Endothelial cell of umbilical vein (primary cell): ENCODE results near the gene NFIA. TPM values are rescaled to one million over a fixed set of nuclear protein-coding genes. Genes with fewer than 3 reads are reported as not detected.

Experiments
- BruUV-seq: library from RNA; stranded (reverse); fragments of 400-500 nt; replicated peaks from 2 replicates; lab custom pipeline; 2021; lab: Mats Ljungman, UMichigan
- CTCF ChIA-PET: fragments of 300-600, 350-600 bp; sonication (Branson Sonifier 250); formaldehyde crosslinking; loops from one replicate; lab custom pipeline; 2021; ENCODE audit warnings: antibody characterized with exemption, inconsistent platforms; lab: Charles Lee
- POLR2A ChIA-PET: fragments of 300-600, 350-600 bp; sonication (Branson Sonifier 250); formaldehyde crosslinking; loops from one replicate; lab custom pipeline; 2021; ENCODE audit warnings: antibody characterized with exemption, inconsistent platforms; lab: Charles Lee
- DNase-seq: peaks from one replicate; pipeline ENCODE4 v3.0.0-alpha.2; 2011; ENCODE audit warnings: low read depth, low spot score
- FAIRE-seq: peaks from 2 replicates; lab custom pipeline; 2011; peaks lifted over from hg19 to GRCh38; lab: Jason Lieb, UNC
- H2AFZ ChIP-seq: 2 replicates; pipeline ENCODE4 v1.6.0; 2012; ENCODE audit warnings: low read depth, low read length, control low read depth, inconsistent platforms
- H3K27ac ChIP-seq: 2 replicates; pipeline ENCODE4 v1.5.1; 2011; ENCODE audit warnings: low read depth, mild to moderate bottlenecking, control low read depth, low read length, moderate library complexity; ENCODE audit not compliant: insufficient read depth
- H3K27me3 ChIP-seq, 2 experiments: 2 replicates each; pipeline versions ENCODE4 v1.6.0 to v1.6.1; 2011; ENCODE audit warnings: low read length in 2 of 2, mixed read lengths in 1 of 2; ENCODE audit not compliant: control insufficient read depth in 2 of 2, insufficient read depth in 2 of 2
- H3K36me3 ChIP-seq, 2 experiments: 2 replicates in 1 of 2; 3 replicates in 1 of 2; pipeline ENCODE4 v1.5.1; 2011; ENCODE audit warnings: low read length in 2 of 2, mild to moderate bottlenecking in 1 of 2, moderate library complexity in 1 of 2; ENCODE audit not compliant: control insufficient read depth in 2 of 2, insufficient read depth in 2 of 2; ENCODE audit errors: extremely low read depth in 1 of 2
- H3K4me1 ChIP-seq: 3 replicates; pipeline ENCODE4 v1.5.1; 2011; ENCODE audit warnings: mild to moderate bottlenecking, low read length; ENCODE audit not compliant: control insufficient read depth, insufficient read depth; ENCODE audit errors: extremely low read depth
- H3K4me2 ChIP-seq: 2 replicates; pipeline ENCODE4 v1.6.1; 2011; ENCODE audit warnings: low read length, control low read depth, mixed read lengths; ENCODE audit not compliant: insufficient read depth
- H3K4me3 ChIP-seq, 3 experiments: fragments of 200-600 bp in 1 of 3; sonication (generic), shearing (Covaris generic) in 1 of 3; replicated peaks in 1 of 3; 2 replicates each; pipeline ENCODE4 v1.5.1; 2011 to 2016; ENCODE audit warnings: control low read depth in 3 of 3, low read length in 3 of 3, mild to moderate bottlenecking in 2 of 3, inconsistent platforms in 1 of 3, low read depth in 1 of 3, moderate library complexity in 1 of 3; ENCODE audit not compliant: insufficient read depth in 1 of 3
- H3K79me2 ChIP-seq: 2 replicates; pipeline ENCODE4 v1.6.0; 2012; ENCODE audit warnings: low read length, inconsistent platforms; ENCODE audit not compliant: control insufficient read depth, insufficient read depth
- H3K9ac ChIP-seq: replicated peaks from 2 replicates; pipeline ENCODE3; 2011; ENCODE audit warnings: low read length, control low read depth; ENCODE audit not compliant: insufficient read depth; ENCODE audit errors: extremely low read depth
- H3K9me1 ChIP-seq: replicated peaks from 3 replicates; pipeline ENCODE4 v1.6.0; 2011; ENCODE audit warnings: mild to moderate bottlenecking, low read length; ENCODE audit not compliant: control insufficient read depth, insufficient read depth; ENCODE audit errors: extremely low read depth
- H3K9me3 ChIP-seq: replicated peaks from 2 replicates; pipeline ENCODE4 v1.5.1; 2012; ENCODE audit warnings: low read length, inconsistent platforms; ENCODE audit not compliant: control insufficient read depth, insufficient read depth
- H4K20me1 ChIP-seq: replicated peaks from 2 replicates; pipeline ENCODE3; 2011; ENCODE audit warnings: mild to moderate bottlenecking, low read length; ENCODE audit not compliant: control insufficient read depth, insufficient read depth; ENCODE audit errors: extremely low read depth
- EZH2 ChIP-seq: IDR thresholded peaks from 2 replicates; pipeline ENCODE4 v1.6.1; 2012; ENCODE audit warnings: borderline replicate concordance, low read depth, mild to moderate bottlenecking, moderate library complexity, low read length, inconsistent platforms; ENCODE audit not compliant: severe bottlenecking
- FOS ChIP-seq: IDR thresholded peaks from 2 replicates; pipeline ENCODE4 v1.6.1; 2011; ENCODE audit warnings: mild to moderate bottlenecking, low read length, moderate library complexity, borderline replicate concordance; ENCODE audit not compliant: insufficient read depth
- GATA2 ChIP-seq: IDR thresholded peaks from 2 replicates; pipeline ENCODE4 v1.7.0; 2011; ENCODE audit warnings: low read depth, mild to moderate bottlenecking, moderate library complexity, mixed read lengths, low read length; ENCODE audit not compliant: insufficient read length, insufficient read depth
- JUN ChIP-seq: IDR thresholded peaks from 2 replicates; pipeline ENCODE4 v1.6.1; 2011; ENCODE audit warnings: borderline replicate concordance, low read depth; ENCODE audit not compliant: insufficient read length, insufficient read depth
- MYC ChIP-seq: IDR thresholded peaks from one replicate; pipeline ENCODE4 v1.6.1; 2011; ENCODE audit warnings: mild to moderate bottlenecking, low read depth, low read length
- POLR2A ChIP-seq: IDR thresholded peaks from 2 replicates; pipeline ENCODE4 v1.6.1; 2012; ENCODE audit warnings: low read depth, mild to moderate bottlenecking, control low read depth, low read length
- POLR2AphosphoS5 ChIP-seq: IDR thresholded peaks from 2 replicates; pipeline ENCODE4 v1.6.1; 2012; ENCODE audit warnings: low read depth, mild to moderate bottlenecking, control low read depth, low read length, moderate library complexity; ENCODE audit not compliant: insufficient read depth
- dilution Hi-C: fragments of 300-500 bp; cut with MboI; formaldehyde crosslinking; loops from one replicate; pipeline ENCODE4 v1.15.0; 2019; ENCODE audit warnings: low sequenced_read_pairs; ENCODE audit not compliant: extremely low pct_ligation_motif_present
- intact Hi-C: fragments of 100-400 bp; cut with micrococcal nuclease; formaldehyde crosslinking; loops from one replicate; pipeline ENCODE4 v1.10.0; 2022
- polyA plus RNA-seq, 4 experiments: library from polyadenylated mRNA; depleted of rRNA in 3 of 4; stranded (reverse) in 3 of 4; unstranded in 1 of 4; fragments of >200 nt; gene quantifications; 2 replicates each; pipeline versions ENCODE4 v1.2.1 to v1.2.3, GENCODE V29; 2011 to 2012; ENCODE audit warnings: missing spikeins in 1 of 4
- total RNA-seq: library from RNA; stranded (reverse); gene quantifications from 2 replicates; pipeline ENCODE4 v1.2.3, GENCODE V29; 2021
- TF ChIP-seq, protein P1 (sequence below), 2 donors: IDR thresholded peaks; 1 replicate in 1 of 2; 2 replicates in 1 of 2; pipeline ENCODE4 v1.5.1; 2011; ENCODE audit warnings: low read length in 2 of 2, mild to moderate bottlenecking in 2 of 2, moderate library complexity in 2 of 2, control low read depth in 1 of 2, inconsistent platforms in 1 of 2, low read depth in 1 of 2; ENCODE audit not compliant: insufficient read depth in 1 of 2; ENCODE audit errors: extremely low read depth in 1 of 2
- TF ChIP-seq, protein P2 (sequence below): IDR thresholded peaks from 2 replicates; pipeline ENCODE4 v1.6.1; 2011; ENCODE audit not compliant: insufficient read depth, insufficient read length

Gene NFIA
- total and polyA plus RNA-seq, 2 donors (not counting 3 experiments of a cell fraction or from before 2014, with no cell fraction given) = 25.5 to 47.0 TPM

- Histone ChIP-seq H3K9me3 (no peaks in the 10 kb centered on the region), H3K27ac (no peak overlapping the region), H3K9me1 (no peaks in the 10 kb centered on the region), H3K27me3 (no peaks in the 10 kb centered on the region), H4K20me1 (no peaks in the 10 kb centered on the region), H3K4me2 (no peak overlapping the region), H3K36me3 (no peaks in the 10 kb centered on the region), H3K79me2 (peaks cover 3% of the 10 kb centered on the region), H2AFZ (no peak overlapping the region), H3K9ac (no peak overlapping the region), H3K4me1 (peaks cover 17% of the 10 kb centered on the region), H3K4me3 (no peak overlapping the region)
- TF ChIP-seq EZH2 (no peak), MYC (no peak)
- ChIA-PET POLR2A (no interaction called here), CTCF (no interaction called here)
- intact Hi-C loops (no loop called here), dilution Hi-C loops (no loop called here)
- BruUV-seq = no TSS peak
- no peak for FAIRE-seq
- no peak for DNase-seq
Measured at GRCh38 chr1:61250933-61251332, 168.6 kb downstream of the NFIA start.

DNA sequence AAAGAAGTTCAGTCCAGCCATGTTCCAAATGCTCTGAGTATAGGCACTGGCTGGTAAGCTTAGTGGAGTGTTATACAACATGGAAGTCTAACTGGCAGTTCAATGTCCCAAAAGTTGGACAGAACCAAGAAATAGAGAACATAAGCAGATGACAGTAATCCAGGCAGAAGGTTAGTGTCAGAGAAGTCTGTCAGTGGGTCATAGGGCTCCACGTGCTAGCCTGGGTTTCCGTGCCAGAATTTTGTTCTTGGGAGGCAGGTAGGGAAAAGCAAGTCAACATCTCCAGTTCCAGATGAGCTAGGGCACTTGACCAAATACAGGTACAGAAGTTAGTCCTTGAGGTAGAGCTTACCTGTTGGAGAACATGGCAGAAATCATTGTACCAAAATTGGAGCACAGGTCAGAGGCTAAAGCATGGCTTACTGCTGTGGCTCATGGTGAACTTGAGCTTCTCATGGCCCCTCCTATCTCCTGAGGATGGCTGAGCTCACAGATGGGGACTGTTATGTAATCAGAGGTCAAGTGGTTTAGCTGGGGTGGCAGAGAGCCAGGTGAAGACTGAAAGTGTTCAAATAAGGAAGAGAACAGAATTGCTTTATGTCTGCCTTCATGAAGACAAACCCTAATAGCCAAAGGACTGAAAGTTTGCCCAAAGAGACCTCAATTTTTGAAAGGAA lies 170.8 kb downstream of the NFIA start:
- FAIRE-seq = no peak
- POLR2A ChIA-PET = no interaction called here

More for the DNA sequence above, 170.8 kb downstream of the NFIA start:
- no peak overlapping the region for H3K9ac ChIP-seq
- no peaks in the 10 kb centered on the region for H3K9me1 ChIP-seq
- peaks cover 5% of the 10 kb centered on the region for H3K79me2 ChIP-seq
- H3K36me3 ChIP-seq = no peaks in the 10 kb centered on the region
- no TSS peak for BruUV-seq
- CTCF ChIA-PET = interaction anchor here (2.0 kb wide), 1 partner anchor 8 kb away, joined by 4 read pairs; no protein-coding TSS in a partner anchor
- no peaks in the 10 kb centered on the region for H4K20me1 ChIP-seq
- no peaks in the 10 kb centered on the region for H3K9me3 ChIP-seq
- dilution Hi-C loops (no loop called here), intact Hi-C loops (no loop called here)
- H3K4me2 ChIP-seq = no peak overlapping the region
- peak; percentile 41 for DNase-seq
- H3K27me3 ChIP-seq = no peaks in the 10 kb centered on the region
- no peak overlapping the region for H2AFZ ChIP-seq
- H3K27ac ChIP-seq = no peak overlapping the region
- H3K4me3 ChIP-seq = no peak overlapping the region
- peaks cover 17% of the 10 kb centered on the region for H3K4me1 ChIP-seq
- TF ChIP-seq, protein P1, sequence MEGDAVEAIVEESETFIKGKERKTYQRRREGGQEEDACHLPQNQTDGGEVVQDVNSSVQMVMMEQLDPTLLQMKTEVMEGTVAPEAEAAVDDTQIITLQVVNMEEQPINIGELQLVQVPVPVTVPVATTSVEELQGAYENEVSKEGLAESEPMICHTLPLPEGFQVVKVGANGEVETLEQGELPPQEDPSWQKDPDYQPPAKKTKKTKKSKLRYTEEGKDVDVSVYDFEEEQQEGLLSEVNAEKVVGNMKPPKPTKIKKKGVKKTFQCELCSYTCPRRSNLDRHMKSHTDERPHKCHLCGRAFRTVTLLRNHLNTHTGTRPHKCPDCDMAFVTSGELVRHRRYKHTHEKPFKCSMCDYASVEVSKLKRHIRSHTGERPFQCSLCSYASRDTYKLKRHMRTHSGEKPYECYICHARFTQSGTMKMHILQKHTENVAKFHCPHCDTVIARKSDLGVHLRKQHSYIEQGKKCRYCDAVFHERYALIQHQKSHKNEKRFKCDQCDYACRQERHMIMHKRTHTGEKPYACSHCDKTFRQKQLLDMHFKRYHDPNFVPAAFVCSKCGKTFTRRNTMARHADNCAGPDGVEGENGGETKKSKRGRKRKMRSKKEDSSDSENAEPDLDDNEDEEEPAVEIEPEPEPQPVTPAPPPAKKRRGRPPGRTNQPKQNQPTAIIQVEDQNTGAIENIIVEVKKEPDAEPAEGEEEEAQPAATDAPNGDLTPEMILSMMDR (IDR thresholded peaks at IDR 0.05; ENCODE audit: extremely low read depth in 1 of 2, insufficient read depth in 1 of 2, low read depth in 1 of 2, low read length in 2 of 2) = no peak
- TF ChIP-seq FOS (no peak), GATA2 (no peak), JUN (no peak), POLR2AphosphoS5 (no peak), EZH2 (no peak), MYC (no peak), POLR2A (no peak)
- TF ChIP-seq, protein P2, sequence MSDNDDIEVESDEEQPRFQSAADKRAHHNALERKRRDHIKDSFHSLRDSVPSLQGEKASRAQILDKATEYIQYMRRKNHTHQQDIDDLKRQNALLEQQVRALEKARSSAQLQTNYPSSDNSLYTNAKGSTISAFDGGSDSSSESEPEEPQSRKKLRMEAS = no peak
